HCT116 (cell line): ENCODE results near the gene SOWAHC. TPM values are rescaled to one million over a fixed set of nuclear protein-coding genes. Genes with fewer than 3 reads are reported as not detected.

Experiments
- ATAC-seq: fragments of 200-7000 bp; cut with Tn5 transposase; 2 replicates; pipeline ENCODE4 v1.9.1; 2020; ENCODE audit warnings: mild to moderate bottlenecking, moderate library complexity
- BruUV-seq: library from RNA; stranded (reverse); fragments of 400-500 nt; replicated peaks from 2 replicates; lab custom pipeline; 2021; lab: Mats Ljungman, UMichigan
- CTCF ChIA-PET: fragments of 300-600 bp; sonication (Branson Sonifier 250); formaldehyde crosslinking; loops from one replicate; lab custom pipeline; 2021; ENCODE audit warnings: antibody characterized with exemption; lab: Charles Lee
- POLR2A ChIA-PET: fragments of 300-600, 350-600 bp; sonication (Branson Sonifier 250); formaldehyde crosslinking; loops from one replicate; lab custom pipeline; 2021; ENCODE audit warnings: antibody characterized with exemption; lab: Charles Lee
- RAD21 ChIA-PET, 2 experiments: fragments of 300-600 bp; sonication (Branson Sonifier 250); formaldehyde crosslinking; loops; one replicate each; lab custom pipeline; 2023; ENCODE audit warnings: low total read pairs in 2 of 2; ENCODE audit not compliant: uncharacterized antibody in 2 of 2, unreplicated experiment in 2 of 2, low non-redundant PET in 1 of 2; lab: Charles Lee
- DNase-seq: peaks from one replicate; pipeline ENCODE4 v3.0.0-alpha.2; 2010; ENCODE audit warnings: low read depth, low spot score
- H2AFZ ChIP-seq: fragments of 200-600 bp; shearing (Covaris generic), sonication (generic); 2 replicates; pipeline ENCODE4 v1.6.1; 2017; ENCODE audit warnings: low read depth, mixed run types, mixed read lengths, antibody characterized with exemption, low read length; ENCODE audit not compliant: poor library complexity, severe bottlenecking
- H3K27ac ChIP-seq: 2 replicates; pipeline ENCODE4 v1.5.1; 2012; ENCODE audit warnings: low read depth, low read length
- H3K27me3 ChIP-seq: fragments of 200-600 bp; sonication (generic); 2 replicates; pipeline ENCODE4 v1.6.1; 2016; ENCODE audit warnings: mixed run types, low read length, mixed read lengths; ENCODE audit not compliant: insufficient read depth
- H3K36me3 ChIP-seq, 2 experiments: fragments of 200-500 bp in 1 of 2; fragments of 200-600 bp in 1 of 2; sonication (Bioruptor generic) in 1 of 2; sonication (generic) in 1 of 2; 2 replicates each; pipeline versions ENCODE4 v1.5.1 to v1.6.1; 2014 to 2016; ENCODE audit warnings: low read length in 2 of 2, inconsistent platforms in 1 of 2, mixed read lengths in 1 of 2, mixed run types in 1 of 2; ENCODE audit not compliant: insufficient read depth in 2 of 2, control insufficient read depth in 1 of 2
- H3K4me1 ChIP-seq, 2 experiments: fragments of 200-600 bp in 1 of 2; sonication (generic) in 1 of 2; 2 replicates each; pipeline versions ENCODE4 v1.5.1 to v1.6.1; 2012 to 2017; ENCODE audit warnings: low read length in 2 of 2, inconsistent platforms in 1 of 2, mild to moderate bottlenecking in 1 of 2, mixed read lengths in 1 of 2, mixed run types in 1 of 2, moderate library complexity in 1 of 2; ENCODE audit not compliant: insufficient read depth in 2 of 2, control insufficient read depth in 1 of 2
- H3K4me2 ChIP-seq: fragments of 200-600 bp; sonication (generic); 2 replicates; pipeline ENCODE4 v1.6.1; 2017; ENCODE audit warnings: mixed run types, low read length, mixed read lengths
- H3K4me3 ChIP-seq, 2 experiments: fragments of 200-600 bp in 1 of 2; sonication (generic) in 1 of 2; replicated peaks in 1 of 2; 2 replicates each; pipeline ENCODE4 v1.5.1; 2011 to 2016; ENCODE audit warnings: low read length in 2 of 2, control low read depth in 1 of 2, low read depth in 1 of 2, mild to moderate bottlenecking in 1 of 2, mixed read lengths in 1 of 2, mixed run types in 1 of 2
- H3K79me2 ChIP-seq: fragments of 200-600 bp; sonication (generic); 2 replicates; pipeline ENCODE4 v1.6.1; 2017; ENCODE audit warnings: mild to moderate bottlenecking, mixed run types, low read length, moderate library complexity, mixed read lengths; ENCODE audit not compliant: insufficient read depth
- H3K9ac ChIP-seq: fragments of 200-600 bp; sonication (generic); 2 replicates; pipeline ENCODE4 v1.6.1; 2016; ENCODE audit warnings: low read length, mixed read lengths
- H3K9me2 ChIP-seq: fragments of 200-600 bp; sonication (generic), shearing (Covaris generic); 2 replicates; pipeline ENCODE4 v1.6.1; 2017; ENCODE audit warnings: mixed run types, mild to moderate bottlenecking, moderate library complexity; ENCODE audit not compliant: insufficient read depth
- H3K9me3 ChIP-seq, 2 experiments: fragments of 200-500 bp in 1 of 2; fragments of 200-600 bp in 1 of 2; sonication (Bioruptor generic) in 1 of 2; sonication (generic) in 1 of 2; 2 replicates each; pipeline ENCODE4 v1.6.1; 2014 to 2017; ENCODE audit warnings: low read length in 2 of 2, mixed read lengths in 2 of 2, inconsistent platforms in 1 of 2, low read depth in 1 of 2, mild to moderate bottlenecking in 1 of 2, mixed run types in 1 of 2, moderate library complexity in 1 of 2; ENCODE audit not compliant: control insufficient read depth in 1 of 2, insufficient read depth in 1 of 2
- H4K20me1 ChIP-seq: fragments of 200-600 bp; sonication (generic), shearing (Covaris generic); 2 replicates; pipeline ENCODE4 v1.6.1; 2017; ENCODE audit warnings: mixed run types, mild to moderate bottlenecking, moderate library complexity; ENCODE audit not compliant: insufficient read depth
- CBX3 ChIP-seq: IDR thresholded peaks from 2 replicates; pipeline ENCODE4 v1.6.1; 2012; ENCODE audit warnings: low read depth
- CEBPB ChIP-seq: IDR thresholded peaks from 2 replicates; pipeline ENCODE4 v1.6.1; 2012; ENCODE audit warnings: low read depth
- EGR1 ChIP-seq: IDR thresholded peaks from 2 replicates; pipeline ENCODE4 v1.6.1; 2012; ENCODE audit warnings: low read depth
- ELF1 ChIP-seq: IDR thresholded peaks from 2 replicates; pipeline ENCODE4 v1.6.1; 2012; ENCODE audit warnings: low read depth, borderline replicate concordance
- EZH2 ChIP-seq: fragments of 200-600 bp; sonication (generic); IDR thresholded peaks from 2 replicates; pipeline ENCODE4 v1.6.1; 2017; ENCODE audit warnings: antibody characterized with exemption, mixed run types
- EZH2phosphoT487 ChIP-seq: fragments of 200-600 bp; IDR thresholded peaks from 2 replicates; pipeline ENCODE4 v1.6.1; 2018; ENCODE audit warnings: antibody characterized with exemption, borderline replicate concordance
- FOSL1 ChIP-seq: IDR thresholded peaks from 2 replicates; pipeline ENCODE4 v1.6.1; 2012; ENCODE audit warnings: low read depth
- JUND ChIP-seq: IDR thresholded peaks from 2 replicates; pipeline ENCODE4 v1.6.1; 2012
- SIN3A ChIP-seq: IDR thresholded peaks from 2 replicates; pipeline ENCODE4 v1.6.1; 2012; ENCODE audit warnings: low read depth
- SP1 ChIP-seq: IDR thresholded peaks from 2 replicates; pipeline ENCODE4 v1.6.1; 2012; ENCODE audit warnings: low read depth
- SRF ChIP-seq: IDR thresholded peaks from 2 replicates; pipeline ENCODE4 v1.6.1; 2012; ENCODE audit warnings: low read depth
- TCF7L2 ChIP-seq: IDR thresholded peaks from 2 replicates; pipeline ENCODE4 v1.7.0; 2011; ENCODE audit warnings: borderline replicate concordance, inconsistent platforms; ENCODE audit not compliant: insufficient read depth, insufficient read length; ENCODE audit errors: extremely low read depth
- intact Hi-C: fragments of 100-400 bp; cut with micrococcal nuclease; formaldehyde crosslinking; loops from 2 replicates; pipeline ENCODE4 v1.10.0; 2022
- total RNA-seq: library from RNA; stranded (reverse); gene quantifications from one replicate; pipeline ENCODE4 v1.2.1, GENCODE V29; 2021; ENCODE audit not compliant: unreplicated experiment
- TF ChIP-seq, protein P1 (sequence below): IDR thresholded peaks from 2 replicates; pipeline ENCODE4 v1.6.1; 2012
- TF ChIP-seq, protein P2 (sequence below): IDR thresholded peaks from 2 replicates; pipeline ENCODE4 v1.6.1; 2011; ENCODE audit warnings: mild to moderate bottlenecking, low read length, moderate library complexity; ENCODE audit not compliant: insufficient replicate concordance; ENCODE audit errors: extremely low read depth
- TF ChIP-seq, protein P3 (sequence below), 3 experiments: fragments of 200-600 bp in 1 of 3; sonication (generic) in 1 of 3; IDR thresholded peaks in 2 of 3; conservative IDR thresholded peaks in 1 of 3; 2 replicates each; pipeline ENCODE4 v1.5.1; 2012 to 2017; ENCODE audit warnings: low read depth in 2 of 3, low read length in 2 of 3, antibody characterized with exemption in 1 of 3, borderline replicate concordance in 1 of 3, control low read depth in 1 of 3, mild to moderate bottlenecking in 1 of 3, mixed read lengths in 1 of 3, mixed run types in 1 of 3, moderate library complexity in 1 of 3; ENCODE audit not compliant: insufficient read depth in 1 of 3
- TF ChIP-seq, protein P4 (sequence below): IDR thresholded peaks from 2 replicates; pipeline ENCODE4 v1.6.1; 2012; ENCODE audit warnings: low read depth

The SOWAHC gene
- total RNA-seq, 1 experiment from 2014 or later: 16.6 TPM

DNA sequence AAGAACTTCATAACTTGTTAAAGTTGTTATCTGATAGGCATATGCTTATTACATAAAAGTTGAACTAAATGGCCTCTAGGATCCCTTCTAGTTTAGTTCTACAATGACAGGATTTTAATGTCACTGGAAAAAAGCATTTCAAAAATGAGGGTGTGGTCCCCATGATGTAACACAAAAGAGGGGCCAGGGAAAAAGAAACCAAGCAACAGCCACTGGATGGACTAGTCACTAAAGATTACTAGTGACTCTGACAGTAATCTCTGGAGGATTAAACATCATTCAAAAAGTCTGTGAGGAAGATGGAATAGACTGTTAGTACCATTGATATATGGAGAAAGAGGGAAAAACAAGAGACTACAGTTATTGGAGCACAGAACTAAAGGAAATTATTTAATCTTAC, 23.0 kb upstream of the SOWAHC start:
- no peaks in the 10 kb centered on the region for H3K9me2 ChIP-seq
- ChIA-PET RAD21 (no interaction called here), CTCF (no interaction called here), POLR2A (no interaction called here)
- H4K20me1 ChIP-seq: peaks cover 4% of the 10 kb centered on the region; the same call in 1 of the 2 replicates
- intact Hi-C loops: loop anchor here (2.0 kb wide), 1 partner anchor 20 kb away; no protein-coding TSS in a partner anchor
- H3K79me2 ChIP-seq: peaks cover 94% of the 10 kb centered on the region
- TF ChIP-seq CEBPB (no peak), FOSL1 (no peak), SP1 (no peak), SRF (no peak), JUND (no peak), CBX3 (no peak), ELF1 (no peak), TCF7L2 (no peak), EZH2phosphoT487 (no peak), EGR1 (no peak), EZH2 (no peak), SIN3A (no peak)
- TF ChIP-seq, protein P1, sequence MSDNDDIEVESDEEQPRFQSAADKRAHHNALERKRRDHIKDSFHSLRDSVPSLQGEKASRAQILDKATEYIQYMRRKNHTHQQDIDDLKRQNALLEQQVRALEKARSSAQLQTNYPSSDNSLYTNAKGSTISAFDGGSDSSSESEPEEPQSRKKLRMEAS: no peak
- TF ChIP-seq, protein P2, sequence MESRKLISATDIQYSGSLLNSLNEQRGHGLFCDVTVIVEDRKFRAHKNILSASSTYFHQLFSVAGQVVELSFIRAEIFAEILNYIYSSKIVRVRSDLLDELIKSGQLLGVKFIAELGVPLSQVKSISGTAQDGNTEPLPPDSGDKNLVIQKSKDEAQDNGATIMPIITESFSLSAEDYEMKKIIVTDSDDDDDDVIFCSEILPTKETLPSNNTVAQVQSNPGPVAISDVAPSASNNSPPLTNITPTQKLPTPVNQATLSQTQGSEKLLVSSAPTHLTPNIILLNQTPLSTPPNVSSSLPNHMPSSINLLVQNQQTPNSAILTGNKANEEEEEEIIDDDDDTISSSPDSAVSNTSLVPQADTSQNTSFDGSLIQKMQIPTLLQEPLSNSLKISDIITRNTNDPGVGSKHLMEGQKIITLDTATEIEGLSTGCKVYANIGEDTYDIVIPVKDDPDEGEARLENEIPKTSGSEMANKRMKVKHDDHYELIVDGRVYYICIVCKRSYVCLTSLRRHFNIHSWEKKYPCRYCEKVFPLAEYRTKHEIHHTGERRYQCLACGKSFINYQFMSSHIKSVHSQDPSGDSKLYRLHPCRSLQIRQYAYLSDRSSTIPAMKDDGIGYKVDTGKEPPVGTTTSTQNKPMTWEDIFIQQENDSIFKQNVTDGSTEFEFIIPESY: no peak
- TF ChIP-seq, protein P3, sequence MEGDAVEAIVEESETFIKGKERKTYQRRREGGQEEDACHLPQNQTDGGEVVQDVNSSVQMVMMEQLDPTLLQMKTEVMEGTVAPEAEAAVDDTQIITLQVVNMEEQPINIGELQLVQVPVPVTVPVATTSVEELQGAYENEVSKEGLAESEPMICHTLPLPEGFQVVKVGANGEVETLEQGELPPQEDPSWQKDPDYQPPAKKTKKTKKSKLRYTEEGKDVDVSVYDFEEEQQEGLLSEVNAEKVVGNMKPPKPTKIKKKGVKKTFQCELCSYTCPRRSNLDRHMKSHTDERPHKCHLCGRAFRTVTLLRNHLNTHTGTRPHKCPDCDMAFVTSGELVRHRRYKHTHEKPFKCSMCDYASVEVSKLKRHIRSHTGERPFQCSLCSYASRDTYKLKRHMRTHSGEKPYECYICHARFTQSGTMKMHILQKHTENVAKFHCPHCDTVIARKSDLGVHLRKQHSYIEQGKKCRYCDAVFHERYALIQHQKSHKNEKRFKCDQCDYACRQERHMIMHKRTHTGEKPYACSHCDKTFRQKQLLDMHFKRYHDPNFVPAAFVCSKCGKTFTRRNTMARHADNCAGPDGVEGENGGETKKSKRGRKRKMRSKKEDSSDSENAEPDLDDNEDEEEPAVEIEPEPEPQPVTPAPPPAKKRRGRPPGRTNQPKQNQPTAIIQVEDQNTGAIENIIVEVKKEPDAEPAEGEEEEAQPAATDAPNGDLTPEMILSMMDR (IDR thresholded peaks at IDR 0.05 in 2 of 3, conservative IDR thresholded peaks at IDR 0.05 in 1 of 3; ENCODE audit: borderline replicate concordance in 1 of 3, insufficient read depth in 1 of 3, low read depth in 2 of 3, low read length in 2 of 3): no peak
- TF ChIP-seq, protein P4, sequence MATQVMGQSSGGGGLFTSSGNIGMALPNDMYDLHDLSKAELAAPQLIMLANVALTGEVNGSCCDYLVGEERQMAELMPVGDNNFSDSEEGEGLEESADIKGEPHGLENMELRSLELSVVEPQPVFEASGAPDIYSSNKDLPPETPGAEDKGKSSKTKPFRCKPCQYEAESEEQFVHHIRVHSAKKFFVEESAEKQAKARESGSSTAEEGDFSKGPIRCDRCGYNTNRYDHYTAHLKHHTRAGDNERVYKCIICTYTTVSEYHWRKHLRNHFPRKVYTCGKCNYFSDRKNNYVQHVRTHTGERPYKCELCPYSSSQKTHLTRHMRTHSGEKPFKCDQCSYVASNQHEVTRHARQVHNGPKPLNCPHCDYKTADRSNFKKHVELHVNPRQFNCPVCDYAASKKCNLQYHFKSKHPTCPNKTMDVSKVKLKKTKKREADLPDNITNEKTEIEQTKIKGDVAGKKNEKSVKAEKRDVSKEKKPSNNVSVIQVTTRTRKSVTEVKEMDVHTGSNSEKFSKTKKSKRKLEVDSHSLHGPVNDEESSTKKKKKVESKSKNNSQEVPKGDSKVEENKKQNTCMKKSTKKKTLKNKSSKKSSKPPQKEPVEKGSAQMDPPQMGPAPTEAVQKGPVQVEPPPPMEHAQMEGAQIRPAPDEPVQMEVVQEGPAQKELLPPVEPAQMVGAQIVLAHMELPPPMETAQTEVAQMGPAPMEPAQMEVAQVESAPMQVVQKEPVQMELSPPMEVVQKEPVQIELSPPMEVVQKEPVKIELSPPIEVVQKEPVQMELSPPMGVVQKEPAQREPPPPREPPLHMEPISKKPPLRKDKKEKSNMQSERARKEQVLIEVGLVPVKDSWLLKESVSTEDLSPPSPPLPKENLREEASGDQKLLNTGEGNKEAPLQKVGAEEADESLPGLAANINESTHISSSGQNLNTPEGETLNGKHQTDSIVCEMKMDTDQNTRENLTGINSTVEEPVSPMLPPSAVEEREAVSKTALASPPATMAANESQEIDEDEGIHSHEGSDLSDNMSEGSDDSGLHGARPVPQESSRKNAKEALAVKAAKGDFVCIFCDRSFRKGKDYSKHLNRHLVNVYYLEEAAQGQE: no peak
- TSS peak; percentile 18 for BruUV-seq
- no peaks in the 10 kb centered on the region for H3K9me3 ChIP-seq
- H2AFZ ChIP-seq: no peak overlapping the region
- H3K27me3 ChIP-seq: no peaks in the 10 kb centered on the region
- peaks cover 3 to 4% of the 10 kb centered on the region in 2 experiments; a peak in 2 of 4 replicates for H3K36me3 ChIP-seq
- H3K4me3 ChIP-seq: no peak overlapping the region
- H3K27ac ChIP-seq: no peak overlapping the region
- H3K4me2 ChIP-seq: no peak overlapping the region; the same call in 1 of the 2 replicates
- DNase-seq: no peak
- no peak for ATAC-seq
- H3K4me1 ChIP-seq: peaks cover 5 to 10% of the 10 kb centered on the region in 2 experiments
- H3K9ac ChIP-seq: no peak overlapping the region
